ENCODE measurements around the gene P2RY8.
"Not testable (repeated sequence)": the region's sequence is repeated elsewhere in the genome, so short reads cannot be mapped to it uniquely, and the experiment has no call there.

The P2RY8 gene

DNA sequence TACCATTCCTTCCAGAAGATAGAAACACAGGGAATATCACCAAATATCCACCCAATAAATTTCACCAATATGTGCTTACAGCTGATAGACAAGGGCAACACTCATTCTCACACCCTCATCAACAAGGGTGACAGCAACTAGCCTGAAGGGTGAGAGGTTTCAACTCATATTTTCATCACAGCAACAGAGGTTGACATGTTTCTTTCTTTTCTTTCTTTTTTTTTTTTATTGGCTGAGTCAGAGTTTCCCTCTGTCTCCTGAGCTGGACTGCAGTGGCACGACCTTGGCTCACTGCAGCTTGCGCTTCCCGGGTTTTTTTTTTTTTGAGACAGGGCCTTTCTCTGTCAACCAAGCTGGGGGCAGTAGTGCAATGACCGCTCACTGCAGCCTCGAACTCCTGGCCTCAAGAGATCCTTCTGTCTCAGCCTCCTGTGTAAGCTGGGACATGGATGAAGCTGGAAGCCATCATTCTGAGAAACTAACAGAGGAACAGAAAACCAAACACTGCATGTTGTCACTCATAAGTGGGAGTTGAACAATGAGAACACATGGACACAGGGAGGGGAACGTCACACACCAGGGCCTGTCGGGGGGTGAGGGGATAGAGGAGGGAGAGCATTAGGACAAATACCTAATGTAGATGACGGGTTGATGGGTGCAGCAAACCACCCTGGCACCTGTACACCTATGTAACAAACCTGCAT lies 56.8 kb downstream of the P2RY8 start:
- H3K36me3 ChIP-seq (ENCODE audit: control insufficient read depth in 1 of 2, insufficient read depth in 2 of 2, low read length in 2 of 2): no peaks in the 10 kb centered on the region
- peaks cover 0 to 3% of the 10 kb centered on the region in 2 donors for H3K4me1 ChIP-seq (ENCODE audit: control insufficient read depth in 1 of 2, insufficient read depth in 2 of 2, low read length in 2 of 2)
- H3K27ac ChIP-seq (ENCODE audit: low read depth, low read length): no peak overlapping the region
- no peak overlapping the region for H3K4me3 ChIP-seq (ENCODE audit: low read depth in 1 of 2, low read length in 2 of 2)
- H3K9me3 ChIP-seq (ENCODE audit: control insufficient read depth in 1 of 2, low read length in 2 of 2): no peaks in the 10 kb centered on the region
- no peaks in the 10 kb centered on the region for H3K27me3 ChIP-seq (ENCODE audit: control insufficient read depth in 1 of 2, insufficient read depth in 2 of 2, low read length in 2 of 2)
- no peak overlapping the region for H3K9ac ChIP-seq (ENCODE audit: low read depth in 1 of 2, low read length in 2 of 2)

DNA sequence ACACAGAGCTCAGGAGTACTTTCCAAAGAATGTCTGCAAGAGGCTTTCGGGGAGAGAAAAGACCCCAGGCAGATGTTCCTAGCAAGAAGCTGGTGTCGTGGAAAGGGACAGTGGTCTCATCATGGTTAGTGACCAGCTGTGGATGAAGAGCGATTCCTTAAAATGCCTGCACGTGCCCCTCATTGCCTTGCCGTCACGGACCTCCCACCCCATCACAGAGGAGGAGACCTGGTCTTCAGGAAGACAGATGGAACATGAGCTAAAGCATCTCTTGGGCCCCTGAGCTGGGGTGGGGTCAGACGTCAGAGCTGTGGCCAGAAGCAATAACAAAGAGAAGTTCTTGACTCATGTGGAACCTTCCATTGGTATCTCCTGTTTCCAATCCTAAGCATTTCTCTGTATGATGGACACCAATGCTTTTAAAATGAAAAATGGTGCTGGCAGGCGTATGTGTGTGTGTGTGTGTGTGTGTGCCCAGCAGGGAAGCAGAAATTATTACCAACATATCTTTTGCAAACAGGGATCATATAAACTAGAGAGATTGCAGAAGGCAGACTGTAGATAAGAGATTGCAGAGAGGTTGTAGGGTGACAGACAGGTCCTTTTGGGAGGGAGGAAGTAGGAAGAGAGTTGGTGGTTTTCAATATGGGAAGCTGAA lies 59.1 kb downstream of the P2RY8 start:
- Histone ChIP-seq H3K36me3 (ENCODE audit: control insufficient read depth in 1 of 2, insufficient read depth in 2 of 2, low read length in 2 of 2) (no peaks in the 10 kb centered on the region), H3K9me3 (ENCODE audit: control insufficient read depth in 1 of 2, low read length in 2 of 2) (no peaks in the 10 kb centered on the region), H3K27me3 (ENCODE audit: control insufficient read depth in 1 of 2, insufficient read depth in 2 of 2, low read length in 2 of 2) (no peaks in the 10 kb centered on the region), H3K9ac (ENCODE audit: low read depth in 1 of 2, low read length in 2 of 2) (no peak overlapping the region), H3K27ac (ENCODE audit: low read depth, low read length) (no peak overlapping the region), H3K4me1 (ENCODE audit: control insufficient read depth in 1 of 2, insufficient read depth in 2 of 2, low read length in 2 of 2) (peaks cover 0 to 3% of the 10 kb centered on the region in 2 donors), H3K4me3 (ENCODE audit: low read depth in 1 of 2, low read length in 2 of 2) (no peak overlapping the region)

DNA sequence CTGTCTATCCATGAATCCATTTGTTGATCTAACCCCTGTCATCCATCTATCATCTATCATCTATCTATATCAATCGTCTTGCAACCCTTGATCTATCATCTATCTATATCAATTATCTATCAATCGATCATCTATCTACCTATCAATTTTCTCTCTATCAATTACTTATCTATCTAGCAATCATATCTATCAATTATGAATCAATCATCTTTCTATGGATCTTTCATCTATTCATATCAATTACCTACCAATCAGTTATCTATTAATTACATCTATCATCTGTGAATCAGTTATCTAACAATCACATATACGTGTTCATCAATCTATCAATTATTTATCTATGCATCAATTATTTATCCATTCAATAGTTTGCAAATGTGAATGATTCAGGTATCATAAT lies 59.8 kb downstream of the P2RY8 start:
- H3K9me3 ChIP-seq (ENCODE audit: control insufficient read depth in 1 of 2, low read length in 2 of 2): no peaks in the 10 kb centered on the region
- no peak overlapping the region for H3K4me3 ChIP-seq (ENCODE audit: low read depth in 1 of 2, low read length in 2 of 2)
- H3K27ac ChIP-seq (ENCODE audit: low read depth, low read length): no peak overlapping the region
- no peak overlapping the region for H3K9ac ChIP-seq (ENCODE audit: low read depth in 1 of 2, low read length in 2 of 2)
- H3K4me1 ChIP-seq (ENCODE audit: control insufficient read depth in 1 of 2, insufficient read depth in 2 of 2, low read length in 2 of 2): peaks cover 0 to 1% of the 10 kb centered on the region in 2 donors
- no peaks in the 10 kb centered on the region for H3K27me3 ChIP-seq (ENCODE audit: control insufficient read depth in 1 of 2, insufficient read depth in 2 of 2, low read length in 2 of 2)
- no peaks in the 10 kb centered on the region for H3K36me3 ChIP-seq (ENCODE audit: control insufficient read depth in 1 of 2, insufficient read depth in 2 of 2, low read length in 2 of 2)

DNA sequence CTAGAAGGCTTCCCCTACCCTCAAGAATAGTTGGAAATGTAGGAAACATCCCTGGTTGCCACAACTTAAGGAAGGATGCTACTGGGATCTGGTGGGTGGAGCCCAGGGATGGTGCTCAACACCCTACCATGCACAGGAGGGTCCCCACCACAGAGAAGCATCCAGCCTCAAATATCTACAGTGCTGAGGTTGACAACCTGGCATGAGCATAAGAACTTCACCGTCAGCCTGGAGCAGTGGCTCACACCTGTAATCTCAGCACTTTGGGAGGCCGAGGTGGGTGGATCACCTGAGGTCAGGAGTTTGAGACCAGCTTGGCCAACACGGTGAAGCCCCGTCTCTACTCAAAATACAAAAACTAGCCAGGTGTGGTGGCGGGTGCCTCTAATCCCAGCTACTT lies 60.3 kb downstream of the P2RY8 start:
- Histone ChIP-seq H3K9ac (ENCODE audit: low read depth in 1 of 2, low read length in 2 of 2) (no peak overlapping the region), H3K4me3 (ENCODE audit: low read depth in 1 of 2, low read length in 2 of 2) (no peak overlapping the region), H3K36me3 (ENCODE audit: control insufficient read depth in 1 of 2, insufficient read depth in 2 of 2, low read length in 2 of 2) (no peaks in the 10 kb centered on the region), H3K4me1 (ENCODE audit: control insufficient read depth in 1 of 2, insufficient read depth in 2 of 2, low read length in 2 of 2) (no peaks in the 10 kb centered on the region), H3K27me3 (ENCODE audit: control insufficient read depth in 1 of 2, insufficient read depth in 2 of 2, low read length in 2 of 2) (no peaks in the 10 kb centered on the region), H3K9me3 (ENCODE audit: control insufficient read depth in 1 of 2, low read length in 2 of 2) (no peaks in the 10 kb centered on the region), H3K27ac (ENCODE audit: low read depth, low read length) (no peak overlapping the region)

DNA sequence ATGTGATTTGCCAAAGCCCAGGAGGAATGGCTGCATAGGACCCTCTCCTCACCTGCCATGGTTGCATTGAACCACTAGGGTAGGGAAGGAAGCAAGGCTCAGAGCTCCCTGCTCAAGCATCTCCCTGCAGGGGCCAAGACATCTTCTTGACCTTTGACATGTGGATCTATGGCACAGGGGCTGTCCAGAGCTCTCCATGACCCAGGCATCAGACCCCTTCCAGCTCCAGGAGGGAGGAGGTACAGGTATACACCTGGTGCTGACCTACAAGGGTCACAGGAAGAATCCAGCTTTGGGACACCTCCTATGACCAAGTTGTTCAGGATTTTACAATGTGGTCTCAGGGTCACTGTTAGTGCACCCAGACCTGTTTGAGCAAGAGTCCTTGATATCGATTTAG lies 61.1 kb downstream of the P2RY8 start:
- Histone ChIP-seq H3K36me3 (ENCODE audit: control insufficient read depth in 1 of 2, insufficient read depth in 2 of 2, low read length in 2 of 2) (no peaks in the 10 kb centered on the region), H3K4me1 (ENCODE audit: control insufficient read depth in 1 of 2, insufficient read depth in 2 of 2, low read length in 2 of 2) (no peaks in the 10 kb centered on the region), H3K9me3 (ENCODE audit: control insufficient read depth in 1 of 2, low read length in 2 of 2) (no peaks in the 10 kb centered on the region), H3K4me3 (ENCODE audit: low read depth in 1 of 2, low read length in 2 of 2) (no peak overlapping the region), H3K27me3 (ENCODE audit: control insufficient read depth in 1 of 2, insufficient read depth in 2 of 2, low read length in 2 of 2) (no peaks in the 10 kb centered on the region), H3K27ac (ENCODE audit: low read depth, low read length) (no peak overlapping the region), H3K9ac (ENCODE audit: low read depth in 1 of 2, low read length in 2 of 2) (no peak overlapping the region)

DNA sequence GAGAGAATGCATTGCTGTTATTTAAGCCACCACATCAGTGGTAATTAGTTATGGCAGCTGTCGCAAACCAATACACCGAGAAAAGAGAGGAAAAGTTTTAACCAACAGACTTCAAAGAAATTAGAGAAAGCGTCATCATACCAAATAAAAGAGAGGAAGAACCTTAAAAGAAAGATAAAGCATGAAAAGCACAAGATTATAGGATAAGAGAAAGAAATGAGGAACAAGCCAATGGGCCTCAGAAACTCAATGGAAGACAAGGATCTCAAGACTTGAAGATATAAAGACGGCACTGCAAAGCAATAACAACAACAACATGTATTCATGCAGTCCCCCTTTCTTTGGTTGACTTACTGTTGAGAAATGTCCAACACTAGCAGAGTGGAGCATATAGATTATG lies 61.5 kb downstream of the P2RY8 start:
- no peak overlapping the region for H3K9ac ChIP-seq (ENCODE audit: low read depth in 1 of 2, low read length in 2 of 2)
- no peaks in the 10 kb centered on the region for H3K36me3 ChIP-seq (ENCODE audit: control insufficient read depth in 1 of 2, insufficient read depth in 2 of 2, low read length in 2 of 2)
- no peaks in the 10 kb centered on the region for H3K9me3 ChIP-seq (ENCODE audit: control insufficient read depth in 1 of 2, low read length in 2 of 2)
- H3K27ac ChIP-seq (ENCODE audit: low read depth, low read length): no peak overlapping the region
- no peak overlapping the region for H3K4me3 ChIP-seq (ENCODE audit: low read depth in 1 of 2, low read length in 2 of 2)
- H3K27me3 ChIP-seq (ENCODE audit: control insufficient read depth in 1 of 2, insufficient read depth in 2 of 2, low read length in 2 of 2): no peaks in the 10 kb centered on the region
- no peaks in the 10 kb centered on the region for H3K4me1 ChIP-seq (ENCODE audit: control insufficient read depth in 1 of 2, insufficient read depth in 2 of 2, low read length in 2 of 2)

DNA sequence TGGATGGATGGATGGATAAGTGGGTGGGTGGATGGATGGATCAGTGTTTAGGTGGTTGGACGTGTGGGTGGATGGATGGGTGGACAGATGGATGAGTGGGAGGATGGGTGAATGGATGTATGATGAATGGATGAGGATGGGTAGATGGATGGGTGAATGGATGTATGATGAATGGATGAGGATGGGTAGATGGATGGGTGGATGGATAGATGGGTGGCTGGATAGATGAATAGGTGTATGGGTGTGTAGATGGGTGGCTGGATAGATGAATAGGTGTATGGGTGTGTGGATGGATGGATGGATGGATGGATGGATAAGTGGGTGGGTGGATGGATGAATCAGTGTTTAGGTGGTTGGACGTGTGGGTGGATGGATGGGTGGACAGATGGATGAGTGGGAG lies 62.4 kb downstream of the P2RY8 start:
- H3K36me3 ChIP-seq (ENCODE audit: control insufficient read depth in 1 of 2, insufficient read depth in 2 of 2, low read length in 2 of 2); H3K27me3 ChIP-seq (ENCODE audit: control insufficient read depth in 1 of 2, insufficient read depth in 2 of 2, low read length in 2 of 2); H3K9ac ChIP-seq (ENCODE audit: low read depth in 1 of 2, low read length in 2 of 2); H3K4me1 ChIP-seq (ENCODE audit: control insufficient read depth in 1 of 2, insufficient read depth in 2 of 2, low read length in 2 of 2); H3K9me3 ChIP-seq (ENCODE audit: control insufficient read depth in 1 of 2, low read length in 2 of 2); H3K4me3 ChIP-seq (ENCODE audit: low read depth in 1 of 2, low read length in 2 of 2); H3K27ac ChIP-seq (ENCODE audit: low read depth, low read length): not testable (repeated sequence)

DNA sequence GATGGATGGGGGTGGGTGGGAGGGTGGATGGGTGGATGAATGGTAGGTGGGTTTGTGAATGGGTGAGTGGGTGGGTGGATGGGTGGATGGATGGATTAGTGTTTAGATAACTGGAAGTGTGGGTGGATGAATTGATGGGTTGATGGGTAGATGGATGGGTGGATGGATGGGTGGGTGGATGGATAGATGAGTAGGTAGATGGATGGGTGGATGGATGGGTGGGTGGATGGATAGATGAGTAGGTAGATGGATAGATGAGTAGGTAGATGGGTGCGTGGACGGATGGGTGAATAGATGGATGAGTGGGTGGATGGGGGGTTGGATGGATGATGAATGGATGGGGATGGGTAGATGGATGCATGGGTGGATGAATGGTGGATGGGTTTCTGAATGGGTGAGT lies 64.0 kb downstream of the P2RY8 start:
- Histone ChIP-seq H3K27me3 (ENCODE audit: control insufficient read depth in 1 of 2, insufficient read depth in 2 of 2, low read length in 2 of 2) (no peaks in the 10 kb centered on the region), H3K4me3 (ENCODE audit: low read depth in 1 of 2, low read length in 2 of 2) (no peak overlapping the region), H3K4me1 (ENCODE audit: control insufficient read depth in 1 of 2, insufficient read depth in 2 of 2, low read length in 2 of 2) (no peaks in the 10 kb centered on the region), H3K9ac (ENCODE audit: low read depth in 1 of 2, low read length in 2 of 2) (no peak overlapping the region), H3K9me3 (ENCODE audit: control insufficient read depth in 1 of 2, low read length in 2 of 2) (no peaks in the 10 kb centered on the region), H3K36me3 (ENCODE audit: control insufficient read depth in 1 of 2, insufficient read depth in 2 of 2, low read length in 2 of 2) (no peaks in the 10 kb centered on the region), H3K27ac (ENCODE audit: low read depth, low read length) (no peak overlapping the region)

DNA sequence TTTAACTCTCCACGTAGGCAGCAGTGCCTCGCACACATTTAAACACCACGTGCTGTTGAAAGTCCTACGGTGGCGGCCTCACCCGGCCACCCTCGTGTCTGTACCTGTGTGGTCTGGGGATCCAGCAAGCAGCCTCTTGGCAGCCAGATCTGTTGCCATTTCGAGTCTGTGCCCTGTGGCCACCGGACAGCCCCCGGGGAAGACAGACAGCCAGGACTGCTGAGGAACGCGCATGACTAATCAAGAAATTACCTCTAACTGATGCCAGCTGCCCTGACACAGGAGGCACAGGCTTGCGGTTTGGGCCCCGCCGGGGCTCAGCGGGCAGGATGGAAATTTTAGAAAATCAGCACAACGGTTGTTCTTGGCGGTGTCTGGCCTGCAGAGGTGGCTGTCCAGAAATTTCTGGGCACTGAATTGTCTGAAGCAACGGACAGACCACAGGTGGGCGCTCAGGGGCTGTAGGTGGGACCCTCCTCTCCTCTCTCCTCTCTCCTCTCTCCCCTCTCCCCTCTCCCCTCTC lies 68.7 kb downstream of the P2RY8 start:
- Histone ChIP-seq H3K4me3 (ENCODE audit: low read depth in 1 of 2, low read length in 2 of 2) (no peak overlapping the region), H3K27me3 (ENCODE audit: control insufficient read depth in 1 of 2, insufficient read depth in 2 of 2, low read length in 2 of 2) (no peaks in the 10 kb centered on the region), H3K27ac (ENCODE audit: low read depth, low read length) (peak overlapping the region; percentile 3)

DNA sequence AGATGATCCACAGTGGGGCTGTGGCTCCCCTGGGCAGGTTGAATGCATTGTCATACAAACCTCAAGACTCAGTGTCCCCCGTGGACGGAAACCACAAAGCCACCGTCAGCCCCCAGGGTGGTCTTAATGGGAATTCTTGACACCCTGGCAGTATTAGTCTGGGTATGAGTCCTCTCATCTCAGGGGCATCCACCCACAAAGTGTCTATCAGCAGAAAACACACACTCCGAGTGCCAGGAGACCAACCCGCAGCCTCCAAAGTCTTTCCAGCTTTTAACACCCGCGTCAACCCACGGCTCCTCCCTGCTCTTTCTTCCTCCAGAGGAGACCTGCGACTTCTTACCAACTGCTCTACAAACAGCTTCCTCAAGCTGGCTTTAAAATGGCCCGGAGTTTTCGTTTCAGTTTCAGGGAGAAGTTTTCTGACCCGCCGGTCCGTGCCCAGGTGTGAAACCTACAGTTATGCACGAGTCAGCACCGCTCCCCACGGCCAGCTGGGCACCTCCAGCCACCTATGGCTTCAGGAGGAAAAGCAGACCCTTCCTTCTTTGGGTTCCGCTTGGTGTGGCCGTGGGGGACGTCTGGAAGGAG lies 69.9 kb downstream of the P2RY8 start:
- Histone ChIP-seq H3K9me3 (ENCODE audit: control insufficient read depth in 1 of 2, low read length in 2 of 2) (no peaks in the 10 kb centered on the region), H3K27ac (ENCODE audit: low read depth, low read length) (peak overlapping the region; percentile 20), H3K4me3 (ENCODE audit: low read depth in 1 of 2, low read length in 2 of 2) (peak overlapping the region; percentile 54 to 60), H3K27me3 (ENCODE audit: control insufficient read depth in 1 of 2, insufficient read depth in 2 of 2, low read length in 2 of 2) (no peaks in the 10 kb centered on the region), H3K36me3 (ENCODE audit: control insufficient read depth in 1 of 2, insufficient read depth in 2 of 2, low read length in 2 of 2) (no peaks in the 10 kb centered on the region), H3K9ac (ENCODE audit: low read depth in 1 of 2, low read length in 2 of 2) (peak overlapping the region; percentile 35 to 43), H3K4me1 (ENCODE audit: control insufficient read depth in 1 of 2, insufficient read depth in 2 of 2, low read length in 2 of 2) (peaks cover 0 to 11% of the 10 kb centered on the region in 2 donors)

More for the DNA sequence above, 68.7 kb downstream of the P2RY8 start:
- Histone ChIP-seq H3K9me3 (ENCODE audit: control insufficient read depth in 1 of 2, low read length in 2 of 2) (no peaks in the 10 kb centered on the region), H3K9ac (ENCODE audit: low read depth in 1 of 2, low read length in 2 of 2) (no peak overlapping the region), H3K4me1 (ENCODE audit: control insufficient read depth in 1 of 2, insufficient read depth in 2 of 2, low read length in 2 of 2) (peaks cover 0 to 11% of the 10 kb centered on the region in 2 donors), H3K36me3 (ENCODE audit: control insufficient read depth in 1 of 2, insufficient read depth in 2 of 2, low read length in 2 of 2) (no peaks in the 10 kb centered on the region)
